WTC11 (cell line): ENCODE measurements around the gene LTBP2.

Experiments used
- CREB1 ChIP-seq: sonication (generic); formaldehyde crosslinking; IDR thresholded peaks from 2 replicates; pipeline ENCODE4 v1.8.0; 2023; ENCODE audit warnings: mild to moderate bottlenecking, missing genetic modification reagents
- NFATC4 ChIP-seq: fragments of 250-450 bp; sonication (Bioruptor Pico); IDR thresholded peaks from 2 replicates; pipeline ENCODE4 v1.9.0; 2021; ENCODE audit warnings: mild to moderate bottlenecking
- NR2C2 ChIP-seq: sonication (generic); formaldehyde crosslinking; IDR thresholded peaks from 2 replicates; pipeline ENCODE4 v1.8.0; 2022; ENCODE audit warnings: mild to moderate bottlenecking, missing genetic modification reagents
- TEAD4 ChIP-seq: sonication (generic); formaldehyde crosslinking; IDR thresholded peaks from 2 replicates; pipeline ENCODE4 v1.8.0; 2022; ENCODE audit warnings: mild to moderate bottlenecking, missing genetic modification reagents
- ZNF396 ChIP-seq: fragments of 250-450 bp; sonication (Bioruptor Pico); IDR thresholded peaks from 2 replicates; pipeline ENCODE4 v1.8.0; 2021; ENCODE audit warnings: mild to moderate bottlenecking, moderate library complexity, borderline replicate concordance
- TF ChIP-seq, protein P1 (sequence below): fragments of 200-600 bp; IDR thresholded peaks from 2 replicates; pipeline ENCODE4 v1.8.0; 2022; ENCODE audit warnings: antibody characterized with exemption
- TF ChIP-seq, protein P2 (sequence below): sonication (generic); formaldehyde crosslinking; IDR thresholded peaks from 2 replicates; pipeline ENCODE4 v1.8.0; 2022; ENCODE audit warnings: mild to moderate bottlenecking, missing genetic modification reagents

DNA sequence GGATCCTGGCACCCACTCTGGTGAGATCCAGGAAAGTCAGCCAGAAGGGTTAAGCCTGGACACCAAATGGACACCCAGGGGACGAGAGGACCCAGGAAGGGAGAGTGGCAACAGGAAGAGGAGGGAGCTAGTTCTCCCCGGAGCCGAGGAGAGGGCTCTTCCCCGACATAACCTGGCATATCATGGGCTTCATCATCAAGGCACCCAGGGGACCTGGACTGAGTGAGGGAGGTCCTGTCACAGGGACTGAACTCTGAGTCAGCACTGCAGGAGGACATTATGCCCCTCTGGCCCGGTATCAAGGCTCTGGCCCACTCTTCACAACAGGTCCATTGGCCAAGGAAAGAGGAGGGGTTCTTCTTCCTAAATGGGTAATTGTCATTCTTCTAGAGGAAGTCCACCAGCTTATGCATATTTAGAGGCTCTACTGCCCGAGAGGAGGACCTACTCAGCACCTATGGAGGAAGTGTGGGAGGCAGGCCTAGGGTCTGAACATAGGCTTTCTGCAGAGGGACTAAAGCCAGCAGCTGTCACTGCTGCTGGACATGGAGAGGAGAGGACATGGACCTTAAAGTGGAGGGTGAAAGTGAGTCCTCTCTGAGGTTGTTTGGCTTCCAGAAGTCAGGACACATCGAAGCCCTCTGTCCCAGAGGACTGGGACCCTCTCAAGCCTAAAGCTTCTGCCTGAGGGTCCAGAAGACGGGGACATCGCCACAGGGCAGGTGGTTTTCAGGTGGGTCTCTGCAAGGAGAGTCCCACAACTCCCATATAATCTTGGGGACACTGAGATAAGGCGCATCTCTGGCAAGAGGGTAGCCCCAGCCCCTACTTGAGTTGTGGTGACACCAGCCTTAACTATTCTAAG lies 99.8 kb downstream of the LTBP2 start:
- no peak for TF ChIP-seq TEAD4 (CRISPR knock-in tag)
- TF ChIP-seq ZNF396: no peak
- no peak for TF ChIP-seq NFATC4 (CRISPR knock-in tag)
- no peak for TF ChIP-seq CREB1 (CRISPR knock-in tag)
- no peak for TF ChIP-seq NR2C2
- TF ChIP-seq, protein P1, sequence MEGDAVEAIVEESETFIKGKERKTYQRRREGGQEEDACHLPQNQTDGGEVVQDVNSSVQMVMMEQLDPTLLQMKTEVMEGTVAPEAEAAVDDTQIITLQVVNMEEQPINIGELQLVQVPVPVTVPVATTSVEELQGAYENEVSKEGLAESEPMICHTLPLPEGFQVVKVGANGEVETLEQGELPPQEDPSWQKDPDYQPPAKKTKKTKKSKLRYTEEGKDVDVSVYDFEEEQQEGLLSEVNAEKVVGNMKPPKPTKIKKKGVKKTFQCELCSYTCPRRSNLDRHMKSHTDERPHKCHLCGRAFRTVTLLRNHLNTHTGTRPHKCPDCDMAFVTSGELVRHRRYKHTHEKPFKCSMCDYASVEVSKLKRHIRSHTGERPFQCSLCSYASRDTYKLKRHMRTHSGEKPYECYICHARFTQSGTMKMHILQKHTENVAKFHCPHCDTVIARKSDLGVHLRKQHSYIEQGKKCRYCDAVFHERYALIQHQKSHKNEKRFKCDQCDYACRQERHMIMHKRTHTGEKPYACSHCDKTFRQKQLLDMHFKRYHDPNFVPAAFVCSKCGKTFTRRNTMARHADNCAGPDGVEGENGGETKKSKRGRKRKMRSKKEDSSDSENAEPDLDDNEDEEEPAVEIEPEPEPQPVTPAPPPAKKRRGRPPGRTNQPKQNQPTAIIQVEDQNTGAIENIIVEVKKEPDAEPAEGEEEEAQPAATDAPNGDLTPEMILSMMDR: no peak
- TF ChIP-seq, protein P2, sequence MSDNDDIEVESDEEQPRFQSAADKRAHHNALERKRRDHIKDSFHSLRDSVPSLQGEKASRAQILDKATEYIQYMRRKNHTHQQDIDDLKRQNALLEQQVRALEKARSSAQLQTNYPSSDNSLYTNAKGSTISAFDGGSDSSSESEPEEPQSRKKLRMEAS (CRISPR knock-in tag): no peak
